ENCODE data around the gene DDX21.
"Not testable (repeated sequence)": the region's sequence is repeated elsewhere in the genome, so short reads cannot be mapped to it uniquely, and the experiment has no call there.

The DDX21 gene

DNA sequence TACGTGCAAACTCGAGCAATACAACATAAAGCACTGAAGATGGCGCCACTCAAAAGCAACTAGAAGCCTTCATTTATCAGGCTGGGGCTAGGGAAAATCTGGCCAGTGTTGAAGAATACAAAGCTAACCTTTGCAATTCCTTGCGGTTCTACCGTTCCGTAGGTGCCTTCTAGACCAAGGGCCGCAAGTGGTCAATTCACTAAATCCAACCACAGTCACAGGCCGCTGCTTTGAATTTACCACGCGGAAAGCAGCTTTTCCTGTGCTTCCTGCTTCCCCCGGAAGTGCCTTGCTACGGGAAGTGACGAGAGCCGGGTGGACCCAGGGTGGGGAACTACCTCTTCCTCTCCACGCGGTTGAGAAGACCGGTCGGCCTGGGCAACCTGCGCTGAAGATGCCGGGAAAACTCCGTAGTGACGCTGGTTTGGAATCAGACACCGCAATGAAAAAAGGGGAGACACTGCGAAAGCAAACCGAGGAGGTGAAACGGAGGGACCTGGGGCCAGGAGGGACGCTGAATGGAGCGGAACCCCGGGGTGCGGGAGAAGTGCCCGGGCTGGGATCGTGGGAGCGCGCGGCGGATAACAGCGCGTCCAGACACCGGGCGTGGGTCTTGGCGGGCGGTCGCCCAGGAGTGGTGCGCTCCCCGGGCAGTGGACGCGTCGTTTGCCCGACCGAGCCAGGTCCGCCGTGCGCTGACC is at the start of gene DDX21:
Gene DDX21, plus strand, starts transcription at position 339 of the 701 bp plus-strand sequence. Its CDS starts 56 bp downstream, at position 395.
- DNase-seq (ENCODE audit: low spot score) (peak; percentile 87), FAIRE-seq (peak; percentile 21)

DNA sequence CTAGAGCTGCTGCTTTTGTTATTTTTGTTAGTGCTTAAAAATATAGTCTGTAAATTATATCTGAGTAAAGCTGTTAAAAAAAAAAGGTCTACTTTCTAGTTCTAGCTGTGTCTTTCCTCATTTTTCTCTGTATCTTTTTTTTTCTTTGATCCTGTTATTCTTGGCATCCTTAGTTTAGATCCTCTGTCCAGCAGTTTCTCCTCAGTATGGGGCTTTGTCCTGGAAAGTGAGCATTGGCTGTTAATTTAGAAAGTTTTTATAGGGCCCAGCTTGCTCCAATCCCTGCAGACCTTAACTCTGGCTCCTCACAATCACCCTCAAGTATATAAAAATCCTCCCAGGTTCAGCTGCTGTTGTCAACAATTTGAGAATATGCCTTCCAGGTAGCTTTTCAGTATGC is 31.4 kb upstream of the DDX21 start:
- no peak for DNase-seq (ENCODE audit: low spot score)
- no peak for FAIRE-seq

DNA sequence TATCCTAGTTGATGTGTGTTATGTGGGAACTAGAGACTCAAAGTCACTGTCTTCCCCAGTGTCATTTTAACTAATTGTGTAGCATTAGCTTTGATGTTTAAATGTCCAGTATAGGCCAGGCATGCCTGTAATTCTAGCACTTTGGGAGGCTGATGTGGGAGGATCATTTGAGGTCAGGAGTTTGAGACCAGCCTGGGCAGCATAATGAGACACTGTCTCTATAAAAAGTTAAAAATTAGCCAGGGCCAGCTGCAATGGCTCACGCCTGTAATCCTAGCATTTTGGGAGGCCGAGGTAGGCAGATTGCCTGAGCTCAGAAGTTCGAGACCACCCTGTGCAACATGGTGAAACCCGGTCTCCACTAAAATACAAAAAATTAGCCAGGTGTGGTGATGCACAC is 30.5 kb upstream of the DDX21 start:
- FAIRE-seq, result no peak
- DNase-seq (ENCODE audit: low spot score), result no peak

DNA sequence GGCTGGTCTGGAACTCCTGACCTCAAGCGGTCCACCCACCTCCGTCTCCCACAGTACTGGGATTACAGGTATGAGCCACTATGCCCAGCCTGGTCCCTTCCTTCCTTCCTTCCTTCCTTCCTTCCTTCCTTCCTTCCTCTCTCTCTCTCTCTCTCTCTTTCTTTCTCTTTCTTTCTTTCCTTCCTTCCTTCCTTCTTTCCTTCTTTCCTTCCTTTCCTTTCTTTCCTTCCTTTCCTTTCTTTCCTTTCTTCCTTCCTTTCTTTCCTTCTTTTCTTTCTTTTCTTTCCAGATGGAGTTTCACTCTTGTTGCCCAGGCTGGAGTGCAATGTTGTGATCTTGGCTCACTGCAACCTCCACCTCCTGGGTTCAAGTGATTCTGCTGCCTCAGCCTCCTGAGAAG is 26.8 kb upstream of the DDX21 start:
- DNase-seq (ENCODE audit: low spot score); FAIRE-seq: not testable (repeated sequence)

DNA sequence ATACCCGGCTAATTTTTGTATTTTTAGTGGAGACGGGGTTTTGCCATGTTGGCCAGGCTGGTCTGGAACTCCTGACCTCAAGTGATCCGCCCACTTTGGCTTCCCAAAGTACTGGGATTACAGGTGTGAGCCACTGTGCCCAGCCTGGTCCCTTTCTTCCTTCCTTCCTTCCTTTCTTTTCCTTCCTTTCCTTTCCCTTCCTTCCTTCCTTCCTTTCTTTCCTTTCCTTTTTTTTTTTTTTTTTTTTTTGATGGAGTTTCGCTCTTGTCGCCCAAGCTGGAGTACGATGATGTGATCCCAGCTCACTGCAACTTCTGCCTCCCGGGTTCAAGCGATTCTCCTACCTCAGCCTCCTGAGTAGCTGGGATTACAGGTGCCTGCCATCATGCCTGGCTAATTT is 26.1 kb upstream of the DDX21 start:
- DNase-seq (ENCODE audit: low spot score); FAIRE-seq: not testable (repeated sequence)

DNA sequence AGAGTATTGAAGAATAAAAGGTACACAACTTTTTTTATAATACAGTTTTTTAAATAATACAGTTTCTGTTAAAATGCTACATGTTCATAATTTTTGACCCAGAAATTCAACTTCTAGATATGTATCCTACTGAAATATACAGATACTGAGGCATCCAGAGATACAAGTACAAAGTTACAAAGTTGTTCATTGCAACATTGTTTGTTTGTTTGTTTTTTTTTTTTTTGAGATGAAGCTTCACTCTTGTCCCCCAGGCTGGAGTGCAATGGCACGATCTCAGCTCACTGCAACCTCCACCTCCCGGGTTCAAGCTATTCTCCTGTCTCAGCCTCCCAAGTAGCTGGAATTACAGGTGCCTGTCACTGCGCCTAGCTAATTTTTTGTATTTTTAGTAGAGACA is 23.1 kb upstream of the DDX21 start:
- not testable (repeated sequence) for DNase-seq (ENCODE audit: low spot score); FAIRE-seq

DNA sequence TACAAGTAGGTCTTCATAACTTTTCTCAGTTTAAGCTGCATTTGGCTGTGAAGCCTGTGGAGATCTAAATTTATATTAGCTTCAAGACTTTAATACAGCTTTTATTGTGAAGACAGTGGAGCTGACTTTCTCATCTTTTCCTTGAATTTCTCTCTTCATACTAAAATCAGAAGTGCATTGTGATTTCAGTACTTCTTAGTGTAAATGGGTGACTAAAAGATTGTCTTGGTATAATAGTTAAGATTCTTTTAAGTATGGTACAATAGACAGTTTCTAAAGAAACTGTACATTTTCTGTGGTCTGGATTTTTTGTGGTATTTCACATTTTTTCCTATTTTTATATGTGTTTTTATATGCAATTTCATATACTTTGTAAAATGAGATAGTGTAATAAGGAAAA is 21.0 kb upstream of the DDX21 start:
- no peak for DNase-seq (ENCODE audit: low spot score)
- peak; percentile 11 for FAIRE-seq

DNA sequence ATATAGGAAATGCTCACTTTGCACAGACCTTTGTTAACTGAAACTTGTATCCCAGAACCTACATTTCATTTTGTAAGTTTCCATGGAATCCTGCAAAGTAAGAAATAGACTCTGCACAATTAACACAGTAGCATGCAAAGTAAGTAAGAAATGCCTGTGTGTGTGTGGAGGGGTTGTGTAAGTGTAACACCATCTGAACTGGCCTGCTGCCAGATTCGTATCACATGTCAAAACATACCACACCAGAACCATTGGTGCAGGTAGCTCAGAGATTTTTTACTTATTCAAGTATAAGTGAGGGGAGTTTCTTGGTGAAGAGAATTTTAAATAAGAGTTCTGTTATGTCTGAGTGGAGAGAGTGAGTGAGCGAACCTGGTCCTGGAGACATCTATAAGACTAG is 17.9 kb upstream of the DDX21 start:
- DNase-seq (ENCODE audit: low spot score) (no peak), FAIRE-seq (no peak)

DNA sequence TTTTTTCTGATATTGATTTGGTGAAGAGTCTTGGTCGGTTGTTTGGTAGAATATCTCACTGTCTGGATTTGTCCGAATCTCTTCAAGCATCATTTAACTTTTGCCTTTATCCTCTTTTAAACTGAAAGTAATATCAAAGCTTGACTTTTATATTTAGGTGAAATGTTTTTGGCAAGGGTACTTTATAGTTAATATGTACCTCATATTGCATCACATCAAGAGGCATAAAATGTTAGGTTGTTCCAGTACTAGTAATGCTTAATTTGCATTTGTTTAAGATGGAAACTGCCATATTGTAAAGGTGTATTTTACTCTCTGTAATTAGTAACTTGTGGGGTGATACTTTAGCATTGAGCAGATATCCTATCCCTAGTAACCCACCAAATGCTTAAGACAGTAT is 17.1 kb upstream of the DDX21 start:
- FAIRE-seq, result no peak
- DNase-seq (ENCODE audit: low spot score), result no peak

DNA sequence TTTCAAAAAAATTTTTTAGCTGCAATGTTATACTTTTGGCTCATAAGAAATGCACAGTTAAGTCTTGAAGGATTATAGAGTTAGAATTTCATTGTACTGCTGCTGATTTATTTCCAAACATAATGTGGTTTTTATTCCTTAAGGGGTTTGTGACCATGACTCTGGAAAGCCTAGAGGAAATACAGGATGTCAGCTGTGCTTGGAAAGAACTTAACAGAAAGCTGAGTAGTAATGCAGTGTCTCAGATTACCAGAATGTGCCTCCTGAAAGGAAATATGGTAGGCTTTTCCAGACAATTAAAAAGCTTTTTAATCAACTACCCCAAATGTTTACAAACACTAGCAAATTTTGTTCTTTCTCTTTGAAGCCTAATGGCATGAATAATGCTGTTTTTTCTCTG is 15.1 kb upstream of the DDX21 start:
- DNase-seq (ENCODE audit: low spot score); FAIRE-seq: not testable (repeated sequence)

DNA sequence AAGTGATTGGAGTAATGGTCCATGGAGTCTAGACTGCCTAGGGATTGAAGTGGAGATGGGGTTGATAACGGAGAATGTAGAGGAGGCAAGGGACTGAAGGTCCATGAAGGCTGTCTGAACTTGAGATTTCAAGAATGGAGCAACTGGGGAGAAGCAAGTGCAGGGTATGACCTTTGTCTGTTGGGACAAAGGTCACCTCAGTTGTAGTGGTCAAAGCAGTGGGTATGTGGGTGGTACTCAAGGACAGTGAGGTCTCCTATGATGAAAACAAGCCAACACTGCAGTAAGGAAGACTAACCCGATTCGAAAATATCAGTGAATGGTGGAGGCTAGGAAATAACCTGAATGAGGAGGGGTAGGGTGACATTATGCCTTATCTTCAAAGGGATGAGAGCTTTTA is 5.4 kb upstream of the DDX21 start:
- DNase-seq (ENCODE audit: low spot score) (no peak), FAIRE-seq (no peak)

DNA sequence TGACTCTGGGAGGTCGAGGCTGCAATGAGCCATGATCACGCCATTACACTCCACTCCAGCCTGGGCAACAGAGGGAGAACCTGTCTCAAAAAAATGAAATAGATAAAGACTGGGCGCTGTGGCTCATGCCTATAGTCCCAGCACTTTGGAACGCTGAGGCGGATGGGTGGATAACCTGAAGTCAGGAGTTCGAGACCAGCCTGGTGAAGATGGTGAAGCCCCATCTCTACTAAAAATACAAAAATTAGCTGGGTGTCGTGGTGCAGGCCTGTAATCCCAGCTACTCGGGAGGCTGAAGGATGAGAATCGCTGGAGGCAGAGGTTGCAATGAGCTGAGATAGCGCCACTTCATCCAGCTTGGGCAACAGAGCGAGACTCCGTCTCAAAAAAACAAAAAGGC is 1.1 kb upstream of the DDX21 start:
- FAIRE-seq (no peak), DNase-seq (ENCODE audit: low spot score) (no peak)

DNA sequence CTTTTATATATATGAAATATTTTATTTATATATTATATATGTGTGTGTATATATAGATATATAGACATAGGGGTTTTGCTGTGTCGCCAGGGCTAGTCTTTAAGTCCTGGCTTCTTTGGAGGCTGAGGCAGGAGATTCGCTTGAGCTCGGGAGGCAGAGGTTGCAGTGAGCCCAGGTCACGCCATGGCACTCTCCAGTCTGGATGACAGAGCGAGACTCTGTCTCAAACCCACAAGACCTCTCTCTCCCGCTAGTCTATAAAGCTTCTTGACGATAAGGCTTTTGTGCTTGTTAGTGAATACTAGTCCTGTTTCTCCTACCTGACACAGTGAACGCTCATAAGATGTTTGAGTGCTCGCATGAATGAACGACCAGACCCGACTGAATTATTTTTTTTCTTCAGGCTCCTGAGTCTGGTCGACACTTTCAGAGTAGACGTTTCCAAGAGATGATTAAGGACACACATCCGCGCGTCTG is 577 bp upstream of the DDX21 start:
- FAIRE-seq (no peak), DNase-seq (ENCODE audit: low spot score) (no peak)

DNA sequence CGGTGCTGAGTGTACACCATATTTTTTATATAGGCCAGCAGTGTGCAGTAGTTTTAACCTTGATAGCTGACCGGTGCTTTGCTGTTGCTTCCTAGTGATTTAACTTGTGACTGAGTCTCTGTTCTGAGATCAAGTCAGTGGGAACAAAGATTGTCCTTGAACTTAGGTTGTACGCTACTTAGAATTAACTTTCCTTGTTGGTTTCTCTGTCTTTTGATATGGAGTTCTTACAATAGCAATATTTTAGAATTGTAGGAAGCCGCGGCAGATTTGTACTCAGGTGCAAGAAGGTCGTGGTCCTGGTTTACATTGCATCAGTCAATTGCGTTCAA is 1.3 kb downstream of the DDX21 start:
- FAIRE-seq, result no peak
- no peak for DNase-seq (ENCODE audit: low spot score)

DNA sequence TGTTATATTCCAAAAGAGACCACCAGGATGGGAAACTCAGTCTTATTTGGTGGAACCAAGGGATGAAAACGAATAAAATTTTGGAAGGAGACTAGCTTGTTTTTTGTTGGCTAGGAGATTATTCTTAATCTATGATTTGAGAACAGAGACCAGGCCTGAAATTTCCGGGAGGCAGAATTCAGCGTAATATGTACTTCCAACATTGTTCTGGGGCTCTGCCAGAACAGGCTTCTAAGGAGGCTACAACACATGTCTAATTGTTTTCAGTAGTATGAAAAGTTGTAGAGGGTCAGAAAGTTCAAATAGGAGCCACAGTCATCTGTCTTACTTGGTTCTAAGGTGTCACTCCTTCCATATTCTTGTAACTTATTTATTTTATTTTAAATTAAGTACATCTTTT is 1.7 kb downstream of the DDX21 start:
- FAIRE-seq, result no peak
- no peak for DNase-seq (ENCODE audit: low spot score)

DNA sequence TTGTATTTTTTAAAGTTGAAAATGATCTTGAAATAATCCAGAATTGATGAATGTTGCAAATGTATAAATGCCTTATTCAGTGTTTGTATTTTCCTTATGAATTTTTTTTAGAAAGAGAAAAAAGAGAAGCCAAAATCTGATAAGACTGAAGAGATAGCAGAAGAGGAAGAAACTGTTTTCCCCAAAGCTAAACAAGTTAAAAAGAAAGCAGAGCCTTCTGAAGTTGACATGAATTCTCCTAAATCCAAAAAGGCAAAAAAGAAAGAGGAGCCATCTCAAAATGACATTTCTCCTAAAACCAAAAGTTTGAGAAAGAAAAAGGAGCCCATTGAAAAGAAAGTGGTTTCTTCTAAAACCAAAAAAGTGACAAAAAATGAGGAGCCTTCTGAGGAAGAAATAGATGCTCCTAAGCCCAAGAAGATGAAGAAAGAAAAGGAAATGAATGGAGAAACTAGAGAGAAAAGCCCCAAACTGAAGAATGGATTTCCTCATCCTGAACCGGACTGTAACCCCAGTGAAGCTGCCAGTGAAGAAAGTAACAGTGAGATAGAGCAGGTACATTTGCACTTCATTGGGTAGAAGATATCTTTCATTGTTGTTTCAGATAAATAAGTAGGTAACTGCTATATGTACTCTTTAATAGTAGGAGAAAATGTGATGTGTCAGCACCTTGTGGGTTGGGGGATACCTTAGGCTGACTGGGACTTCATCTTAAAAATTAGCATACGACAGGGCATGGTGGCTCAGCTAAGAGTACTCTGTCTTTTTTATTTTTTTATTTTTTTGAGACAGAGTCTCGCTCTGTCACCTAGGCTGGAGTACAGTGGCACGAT is 3.9 kb downstream of the DDX21 start:
- no peak for DNase-seq (ENCODE audit: low spot score)
- no peak for FAIRE-seq

DNA sequence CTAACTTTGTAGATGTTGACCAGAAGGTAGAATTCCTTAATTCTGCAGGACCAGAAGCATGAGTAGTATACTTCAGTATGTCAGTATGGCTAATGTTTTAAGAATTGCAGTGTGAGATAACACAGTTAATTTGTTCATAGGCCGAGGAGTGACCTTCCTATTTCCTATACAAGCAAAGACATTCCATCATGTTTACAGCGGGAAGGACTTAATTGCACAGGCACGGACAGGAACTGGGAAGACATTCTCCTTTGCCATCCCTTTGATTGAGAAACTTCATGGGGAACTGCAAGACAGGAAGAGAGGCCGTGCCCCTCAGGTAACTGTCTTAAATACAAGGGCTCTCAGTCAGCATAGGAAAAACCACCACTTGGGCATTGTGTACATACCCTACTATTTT is 7.2 kb downstream of the DDX21 start:
- FAIRE-seq, result no peak
- DNase-seq (ENCODE audit: low spot score), result no peak

DNA sequence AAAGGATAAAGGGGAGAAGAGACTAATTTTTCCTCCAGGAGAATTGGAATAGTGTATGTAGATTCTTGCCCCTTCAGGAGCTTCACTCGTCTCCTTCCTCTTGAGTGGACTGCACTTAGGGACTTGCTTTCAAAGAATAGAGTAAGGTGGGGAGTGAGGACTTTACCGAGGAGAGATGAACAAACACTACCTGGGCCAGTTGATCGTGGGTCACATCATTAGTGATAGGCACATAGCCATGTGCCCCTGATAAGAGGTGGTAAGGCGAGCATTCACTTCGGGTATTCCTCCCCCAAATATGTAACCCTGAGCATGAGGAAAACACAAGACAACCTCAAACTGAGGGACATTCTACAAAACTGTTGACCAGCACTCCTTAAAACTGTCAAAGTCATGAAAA is 18.0 kb downstream of the DDX21 start:
- FAIRE-seq (no peak), DNase-seq (ENCODE audit: low spot score) (no peak)

DNA sequence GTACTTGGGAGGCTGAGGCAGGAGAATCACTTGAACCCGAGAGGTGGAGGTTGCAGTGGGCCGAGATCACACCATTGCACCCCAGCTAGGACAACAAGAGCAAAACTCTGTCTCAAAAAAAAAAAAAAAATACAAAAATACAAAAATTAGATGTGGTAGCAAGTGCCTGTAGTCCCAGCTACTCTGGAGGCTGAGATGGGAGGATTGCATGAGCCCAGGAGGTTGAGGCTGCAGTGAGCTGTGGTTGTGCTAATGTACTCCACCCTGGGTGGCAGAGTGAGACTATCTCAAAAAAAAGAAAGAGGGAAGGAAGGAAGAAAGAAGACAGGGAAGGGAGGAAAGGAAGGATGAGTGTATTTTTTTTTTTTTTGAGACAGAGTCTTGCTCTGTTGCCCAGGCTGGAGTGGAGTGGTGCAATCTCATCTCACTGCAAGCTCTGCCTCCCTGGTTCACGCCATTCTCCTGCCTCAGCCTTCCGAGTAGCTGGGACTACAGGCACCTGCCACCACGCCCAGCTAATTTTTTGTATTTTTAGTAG is 20.0 kb downstream of the DDX21 start:
- DNase-seq (ENCODE audit: low spot score); FAIRE-seq: not testable (repeated sequence)

DNA sequence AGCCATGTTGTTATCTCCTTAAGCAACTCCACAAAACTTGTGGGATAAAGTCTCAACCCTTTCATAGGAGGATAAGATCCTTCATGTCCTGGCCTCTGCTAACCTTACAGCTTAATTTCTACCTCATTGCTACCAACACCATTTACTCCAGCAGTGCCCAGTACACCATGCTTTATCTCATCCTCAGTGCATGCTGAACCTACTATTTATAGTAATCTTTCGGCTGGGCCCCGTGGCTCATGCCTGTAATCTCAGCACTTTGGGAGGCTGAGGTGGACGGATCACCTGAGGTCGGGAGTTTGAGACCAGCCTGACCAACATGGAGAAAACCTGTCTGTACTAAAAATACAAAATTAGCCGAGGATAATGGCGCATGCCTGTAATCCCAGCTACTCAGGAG is 23.8 kb downstream of the DDX21 start:
- FAIRE-seq; DNase-seq (ENCODE audit: low spot score): not testable (repeated sequence)

DNA sequence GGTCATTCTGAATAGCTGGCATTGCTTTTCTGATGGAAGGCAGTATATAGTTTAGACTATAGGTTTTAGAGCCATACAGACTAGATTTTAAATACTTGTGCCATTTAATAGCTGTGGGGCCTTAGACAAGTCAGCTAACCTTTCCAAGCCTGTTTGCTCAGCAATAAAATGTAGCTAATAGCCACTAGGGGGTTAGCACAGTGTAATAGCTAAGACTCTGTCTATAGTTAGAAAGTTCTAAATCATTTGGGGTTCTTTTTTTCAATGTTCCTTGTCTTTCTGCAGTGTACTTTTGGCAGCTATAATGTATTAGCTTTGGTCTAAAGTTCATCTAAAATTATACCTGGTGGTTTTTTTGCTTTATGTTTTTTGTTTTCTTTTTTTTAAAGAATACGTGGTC is 25.1 kb downstream of the DDX21 start:
- no peak for DNase-seq (ENCODE audit: low spot score)
- no peak for FAIRE-seq

DNA sequence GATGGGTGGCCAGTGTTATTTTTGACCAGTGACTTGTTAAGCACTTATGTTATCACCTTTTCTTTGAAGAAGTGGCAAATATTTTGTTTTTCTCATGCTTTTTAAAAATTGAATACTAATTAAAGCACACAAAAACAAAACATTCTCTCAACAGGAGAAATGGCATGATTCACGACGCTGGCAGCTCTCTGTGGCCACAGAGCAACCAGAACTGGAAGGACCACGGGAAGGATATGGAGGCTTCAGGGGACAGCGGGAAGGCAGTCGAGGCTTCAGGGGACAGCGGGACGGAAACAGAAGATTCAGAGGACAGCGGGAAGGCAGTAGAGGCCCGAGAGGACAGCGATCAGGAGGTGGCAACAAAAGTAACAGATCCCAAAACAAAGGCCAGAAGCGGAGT is 26.4 kb downstream of the DDX21 start:
- DNase-seq (ENCODE audit: low spot score) (no peak), FAIRE-seq (no peak)

DNA sequence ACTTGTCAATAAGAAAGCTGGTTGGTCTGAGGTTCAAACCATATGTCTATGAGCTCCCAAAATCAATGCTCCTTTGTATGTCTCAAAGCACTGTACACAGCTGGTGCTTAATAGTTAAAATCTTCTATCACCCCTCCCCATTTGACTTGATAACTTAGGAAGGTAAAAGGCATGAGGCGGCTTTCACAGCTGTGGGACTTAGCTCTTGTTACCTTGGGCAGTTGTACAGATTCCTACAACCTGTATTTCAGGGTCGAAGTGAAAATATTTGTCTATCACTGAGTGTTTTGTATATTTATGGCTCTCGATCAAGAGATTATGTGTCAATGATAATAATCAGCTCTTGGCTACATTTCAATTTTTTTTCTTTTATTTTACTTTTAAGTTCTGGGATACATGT is 31.6 kb downstream of the DDX21 start:
- FAIRE-seq, result no peak
- DNase-seq (ENCODE audit: low spot score), result no peak

Measured in RCC 7860 (cell line).